Neural cell (in vitro differentiated cells): ENCODE measurements around the gene ELP4.

ENCODE experiments used
- EZH2 ChIP-seq: fragments of 200-600, 300-800 bp; shearing (Covaris generic), sonication (generic); IDR thresholded peaks from 2 replicates; pipeline ENCODE4 v1.6.1; 2014; ENCODE audit warnings: antibody characterized with exemption, low read length, borderline replicate concordance, mild to moderate bottlenecking; ENCODE audit not compliant: insufficient read depth, poor library complexity, severe bottlenecking
- POLR2AphosphoS5 ChIP-seq: IDR thresholded peaks from 2 replicates; pipeline ENCODE4 v1.6.1; 2012
- RAD21 ChIP-seq: fragments of 450-650 bp; conservative IDR thresholded peaks from 2 replicates; pipeline ENCODE4 v1.6.1; 2014; ENCODE audit warnings: antibody characterized with exemption, mild to moderate bottlenecking, moderate library complexity
- SMC3 ChIP-seq: fragments of 450-650 bp; conservative IDR thresholded peaks from 2 replicates; pipeline ENCODE4 v1.6.1; 2014; ENCODE audit warnings: antibody characterized with exemption, mild to moderate bottlenecking, moderate library complexity; ENCODE audit not compliant: poor library complexity
- TF ChIP-seq, protein P1 (sequence below): IDR thresholded peaks from 2 replicates; pipeline ENCODE4 v1.6.1; 2012; ENCODE audit warnings: borderline replicate concordance
- TF ChIP-seq, protein P2 (sequence below): fragments of 450-650 bp; IDR thresholded peaks from 2 replicates; pipeline ENCODE4 v1.5.1; 2014; ENCODE audit warnings: antibody characterized with exemption, mild to moderate bottlenecking, moderate library complexity; ENCODE audit not compliant: poor library complexity, severe bottlenecking

DNA sequence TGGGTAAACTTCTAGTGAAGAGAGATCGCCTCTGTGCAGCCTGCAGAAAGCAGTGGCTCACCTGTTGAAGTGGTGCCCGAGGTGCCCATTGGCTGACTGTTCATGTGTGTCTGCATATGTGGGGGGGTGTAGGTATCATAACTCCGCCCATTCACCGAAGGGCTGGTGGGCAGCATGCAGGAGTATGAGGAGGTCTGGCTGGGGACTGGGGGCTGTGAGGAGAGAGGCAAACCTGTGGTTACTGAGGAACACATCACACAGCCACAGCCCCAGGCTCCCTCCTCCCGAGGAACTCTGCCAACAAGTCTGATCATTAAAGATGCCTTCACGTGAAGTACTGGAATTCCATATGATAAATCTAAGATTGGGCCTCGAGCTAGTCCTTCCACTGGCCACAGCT lies 281.1 kb downstream of the ELP4 start:
- TF ChIP-seq, protein P1, sequence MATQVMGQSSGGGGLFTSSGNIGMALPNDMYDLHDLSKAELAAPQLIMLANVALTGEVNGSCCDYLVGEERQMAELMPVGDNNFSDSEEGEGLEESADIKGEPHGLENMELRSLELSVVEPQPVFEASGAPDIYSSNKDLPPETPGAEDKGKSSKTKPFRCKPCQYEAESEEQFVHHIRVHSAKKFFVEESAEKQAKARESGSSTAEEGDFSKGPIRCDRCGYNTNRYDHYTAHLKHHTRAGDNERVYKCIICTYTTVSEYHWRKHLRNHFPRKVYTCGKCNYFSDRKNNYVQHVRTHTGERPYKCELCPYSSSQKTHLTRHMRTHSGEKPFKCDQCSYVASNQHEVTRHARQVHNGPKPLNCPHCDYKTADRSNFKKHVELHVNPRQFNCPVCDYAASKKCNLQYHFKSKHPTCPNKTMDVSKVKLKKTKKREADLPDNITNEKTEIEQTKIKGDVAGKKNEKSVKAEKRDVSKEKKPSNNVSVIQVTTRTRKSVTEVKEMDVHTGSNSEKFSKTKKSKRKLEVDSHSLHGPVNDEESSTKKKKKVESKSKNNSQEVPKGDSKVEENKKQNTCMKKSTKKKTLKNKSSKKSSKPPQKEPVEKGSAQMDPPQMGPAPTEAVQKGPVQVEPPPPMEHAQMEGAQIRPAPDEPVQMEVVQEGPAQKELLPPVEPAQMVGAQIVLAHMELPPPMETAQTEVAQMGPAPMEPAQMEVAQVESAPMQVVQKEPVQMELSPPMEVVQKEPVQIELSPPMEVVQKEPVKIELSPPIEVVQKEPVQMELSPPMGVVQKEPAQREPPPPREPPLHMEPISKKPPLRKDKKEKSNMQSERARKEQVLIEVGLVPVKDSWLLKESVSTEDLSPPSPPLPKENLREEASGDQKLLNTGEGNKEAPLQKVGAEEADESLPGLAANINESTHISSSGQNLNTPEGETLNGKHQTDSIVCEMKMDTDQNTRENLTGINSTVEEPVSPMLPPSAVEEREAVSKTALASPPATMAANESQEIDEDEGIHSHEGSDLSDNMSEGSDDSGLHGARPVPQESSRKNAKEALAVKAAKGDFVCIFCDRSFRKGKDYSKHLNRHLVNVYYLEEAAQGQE, result no peak
- no peak for TF ChIP-seq RAD21
- no peak for TF ChIP-seq SMC3
- no peak for TF ChIP-seq EZH2
- TF ChIP-seq, protein P2, sequence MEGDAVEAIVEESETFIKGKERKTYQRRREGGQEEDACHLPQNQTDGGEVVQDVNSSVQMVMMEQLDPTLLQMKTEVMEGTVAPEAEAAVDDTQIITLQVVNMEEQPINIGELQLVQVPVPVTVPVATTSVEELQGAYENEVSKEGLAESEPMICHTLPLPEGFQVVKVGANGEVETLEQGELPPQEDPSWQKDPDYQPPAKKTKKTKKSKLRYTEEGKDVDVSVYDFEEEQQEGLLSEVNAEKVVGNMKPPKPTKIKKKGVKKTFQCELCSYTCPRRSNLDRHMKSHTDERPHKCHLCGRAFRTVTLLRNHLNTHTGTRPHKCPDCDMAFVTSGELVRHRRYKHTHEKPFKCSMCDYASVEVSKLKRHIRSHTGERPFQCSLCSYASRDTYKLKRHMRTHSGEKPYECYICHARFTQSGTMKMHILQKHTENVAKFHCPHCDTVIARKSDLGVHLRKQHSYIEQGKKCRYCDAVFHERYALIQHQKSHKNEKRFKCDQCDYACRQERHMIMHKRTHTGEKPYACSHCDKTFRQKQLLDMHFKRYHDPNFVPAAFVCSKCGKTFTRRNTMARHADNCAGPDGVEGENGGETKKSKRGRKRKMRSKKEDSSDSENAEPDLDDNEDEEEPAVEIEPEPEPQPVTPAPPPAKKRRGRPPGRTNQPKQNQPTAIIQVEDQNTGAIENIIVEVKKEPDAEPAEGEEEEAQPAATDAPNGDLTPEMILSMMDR, result no peak
- no peak for TF ChIP-seq POLR2AphosphoS5
